Fibroblast of villous mesenchyme (primary cell): ENCODE results near the gene DSEL. TPM values are rescaled to one million over a fixed set of nuclear protein-coding genes. Genes with fewer than 3 reads are reported as not detected.

ENCODE experiments used
- DNase-seq: peaks from one replicate; pipeline ENCODE4 v3.0.0-alpha.2; 2010; ENCODE audit warnings: low read depth
- H3K4me3 ChIP-seq: 2 replicates; pipeline ENCODE4 v1.5.1; 2011; ENCODE audit warnings: low read depth, mild to moderate bottlenecking, low read length
- total RNA-seq: library from RNA; depleted of rRNA; stranded (reverse); fragments of >200 nt; gene quantifications from 2 replicates; pipeline ENCODE4 v1.2.3, GENCODE V29; 2012
- TF ChIP-seq, protein P1 (sequence below): IDR thresholded peaks from 2 replicates; pipeline ENCODE4 v1.5.1; 2012; ENCODE audit warnings: low read depth, mild to moderate bottlenecking, low read length; ENCODE audit not compliant: insufficient read depth

DSEL gene
- total RNA-seq, 1 donor: 218 TPM

DNA sequence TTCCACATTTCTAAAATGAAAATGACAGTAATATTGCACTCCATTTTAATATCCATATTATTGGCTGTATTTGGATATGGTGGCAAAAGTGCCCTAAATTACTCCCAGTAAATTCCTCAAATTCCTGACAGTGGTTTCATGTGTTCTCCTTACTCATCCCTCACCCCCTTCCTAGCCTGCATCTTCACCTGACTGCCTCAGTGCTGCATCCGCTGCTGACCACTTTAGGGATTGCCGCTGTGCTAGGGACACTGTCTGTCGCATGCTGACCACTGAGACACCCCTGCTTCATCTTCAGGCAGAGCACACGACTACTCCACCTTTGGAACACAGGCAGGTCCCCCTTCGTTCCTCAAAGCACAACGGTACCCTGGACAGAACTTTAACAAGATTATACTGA, 32.6 kb downstream of the DSEL start:
- DNase-seq: no peak
- TF ChIP-seq, protein P1, sequence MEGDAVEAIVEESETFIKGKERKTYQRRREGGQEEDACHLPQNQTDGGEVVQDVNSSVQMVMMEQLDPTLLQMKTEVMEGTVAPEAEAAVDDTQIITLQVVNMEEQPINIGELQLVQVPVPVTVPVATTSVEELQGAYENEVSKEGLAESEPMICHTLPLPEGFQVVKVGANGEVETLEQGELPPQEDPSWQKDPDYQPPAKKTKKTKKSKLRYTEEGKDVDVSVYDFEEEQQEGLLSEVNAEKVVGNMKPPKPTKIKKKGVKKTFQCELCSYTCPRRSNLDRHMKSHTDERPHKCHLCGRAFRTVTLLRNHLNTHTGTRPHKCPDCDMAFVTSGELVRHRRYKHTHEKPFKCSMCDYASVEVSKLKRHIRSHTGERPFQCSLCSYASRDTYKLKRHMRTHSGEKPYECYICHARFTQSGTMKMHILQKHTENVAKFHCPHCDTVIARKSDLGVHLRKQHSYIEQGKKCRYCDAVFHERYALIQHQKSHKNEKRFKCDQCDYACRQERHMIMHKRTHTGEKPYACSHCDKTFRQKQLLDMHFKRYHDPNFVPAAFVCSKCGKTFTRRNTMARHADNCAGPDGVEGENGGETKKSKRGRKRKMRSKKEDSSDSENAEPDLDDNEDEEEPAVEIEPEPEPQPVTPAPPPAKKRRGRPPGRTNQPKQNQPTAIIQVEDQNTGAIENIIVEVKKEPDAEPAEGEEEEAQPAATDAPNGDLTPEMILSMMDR: no peak
- H3K4me3 ChIP-seq: no peak overlapping the region

DNA sequence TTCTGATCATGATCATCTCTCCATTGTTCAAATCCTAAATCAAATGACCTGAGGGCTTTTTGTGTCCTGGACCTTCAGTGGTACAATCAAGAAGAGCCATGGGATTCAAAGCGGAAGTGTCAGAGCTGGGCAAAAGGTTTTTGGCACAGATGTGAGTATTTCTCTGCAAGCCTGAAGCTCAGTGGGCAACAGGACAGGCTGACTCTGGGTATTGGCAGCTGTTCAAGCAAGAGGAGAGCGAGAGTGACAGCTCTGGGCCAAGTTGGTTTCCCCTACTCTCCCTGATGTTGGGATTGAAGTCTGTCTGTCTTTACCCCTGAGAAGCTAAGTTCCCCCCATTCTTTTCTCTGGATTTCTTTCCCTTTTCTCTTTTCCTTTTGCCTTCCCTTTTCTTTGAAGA, 33.3 kb downstream of the DSEL start:
- TF ChIP-seq, protein P1: no peak
- no peak for DNase-seq
- no peak overlapping the region for H3K4me3 ChIP-seq

DNA sequence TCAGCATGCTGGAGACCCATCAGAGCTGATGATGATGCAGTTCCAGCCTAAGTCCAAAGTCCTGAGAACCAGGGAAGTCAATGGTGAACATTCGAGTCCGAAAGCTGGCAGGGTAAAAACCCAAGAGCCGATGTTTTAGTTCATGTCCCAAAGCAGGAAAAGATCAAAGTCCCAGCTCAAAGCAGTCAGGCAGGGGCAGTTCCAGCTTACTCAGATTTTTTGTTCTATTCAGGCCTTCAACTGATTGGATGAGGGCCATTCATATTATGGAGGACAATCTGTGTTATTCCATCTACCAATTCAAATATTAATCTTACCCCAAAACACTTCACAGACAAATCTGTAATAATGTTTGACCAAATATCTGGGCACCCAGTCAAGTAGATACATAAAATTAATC, 38.3 kb downstream of the DSEL start:
- H3K4me3 ChIP-seq: no peak overlapping the region
- no peak for DNase-seq
- TF ChIP-seq, protein P1: no peak

DNA sequence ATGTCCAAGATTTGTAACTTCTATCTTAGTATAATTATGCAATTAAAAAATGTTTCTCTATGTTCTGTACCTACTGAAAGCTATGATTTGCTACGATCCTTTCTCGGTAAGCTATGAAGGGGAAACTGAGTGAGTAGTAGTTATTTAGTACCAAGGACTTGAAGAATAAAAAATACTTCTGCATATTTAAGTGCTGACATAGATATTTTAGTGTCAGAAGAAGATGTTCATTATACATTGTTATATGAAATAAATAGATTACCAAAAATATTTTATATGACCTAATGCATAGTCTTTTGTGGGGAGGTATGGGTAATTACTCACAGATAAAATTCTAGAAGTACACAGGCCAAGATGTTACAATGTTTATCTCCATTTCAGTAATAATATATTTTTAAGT, 39.0 kb downstream of the DSEL start:
- TF ChIP-seq, protein P1: no peak
- no peak for DNase-seq
- H3K4me3 ChIP-seq: no peak overlapping the region

DNA sequence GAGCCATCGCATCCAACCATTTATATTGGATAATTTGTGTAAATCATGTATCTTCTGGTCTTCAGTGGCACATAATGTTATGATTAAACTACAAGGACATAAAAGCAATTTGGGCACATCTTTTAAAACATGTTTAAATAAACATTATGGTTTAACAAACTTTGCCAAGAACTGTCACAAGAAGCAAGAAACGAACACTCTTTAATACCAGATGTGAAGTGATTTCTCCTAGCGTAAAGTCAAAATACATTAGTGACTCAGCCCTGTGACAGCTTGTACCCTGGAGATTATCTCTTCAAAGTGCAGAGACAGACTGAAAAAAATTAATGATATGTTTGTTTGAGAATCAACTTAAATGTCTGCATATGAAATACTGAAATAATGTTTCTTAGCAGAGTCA, 39.9 kb downstream of the DSEL start:
- peak; percentile 43 for DNase-seq
- TF ChIP-seq, protein P1: no peak
- H3K4me3 ChIP-seq: no peak overlapping the region

DNA sequence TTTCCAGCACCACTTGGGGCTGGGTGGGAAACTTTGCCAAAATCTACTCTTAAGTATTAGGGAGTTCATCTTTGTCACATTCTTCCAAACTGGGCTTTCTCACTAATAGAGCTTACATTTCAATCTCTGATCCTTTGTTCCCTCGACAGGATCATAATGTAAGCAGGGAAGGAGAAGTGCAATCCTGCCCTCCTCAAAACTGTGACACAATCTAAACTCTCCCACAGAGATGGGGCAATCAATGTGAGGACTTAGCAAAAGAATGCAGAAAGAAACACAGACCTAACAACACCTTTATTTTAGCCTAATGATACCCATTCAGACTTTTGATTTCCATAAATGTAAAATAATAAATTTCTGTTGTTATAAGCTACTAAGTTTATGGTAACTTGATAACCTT, 40.8 kb downstream of the DSEL start:
- DNase-seq: peak; percentile 67
- H3K4me3 ChIP-seq: no peak overlapping the region
- TF ChIP-seq, protein P1: no peak

DNA sequence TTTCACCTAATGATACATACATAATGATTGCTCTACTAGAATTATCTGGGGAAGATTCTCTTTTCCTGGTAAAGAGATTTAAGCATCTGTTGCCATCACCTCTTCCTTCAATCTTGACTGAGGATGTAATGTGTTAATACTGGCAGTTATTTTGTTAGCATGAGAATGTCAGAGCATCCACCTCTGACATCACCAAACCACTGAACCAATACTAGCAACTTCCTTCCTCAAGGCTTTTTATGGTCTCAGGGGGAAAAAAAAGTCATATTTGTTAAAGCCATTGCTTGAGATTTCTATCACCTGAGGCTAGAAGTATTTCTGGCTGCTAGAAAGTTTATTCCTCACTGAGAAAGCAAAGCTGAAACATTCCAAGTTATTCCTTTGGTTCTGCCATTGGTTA, 48.5 kb downstream of the DSEL start:
- TF ChIP-seq, protein P1: no peak
- no peak overlapping the region for H3K4me3 ChIP-seq
- no peak for DNase-seq
